NCI-H226 (cell line): ENCODE results near the gene CHST14.
A peak's percentile ranks its signal among the peaks of the same experiment; 100 is the strongest.
"Not testable (repeated sequence)": the region's sequence is repeated elsewhere in the genome, so short reads cannot be mapped to it uniquely, and the experiment has no call there.

ENCODE experiments used
- DNase-seq: peaks from one replicate; pipeline ENCODE4 v3.0.0-alpha.2; 2015

CHST14 gene

GRCh38 chr15:40441565-40442531 is 28.9 kb upstream of the CHST14 start:
- no peak for DNase-seq

GRCh38 chr15:40443255-40443654 is 27.5 kb upstream of the CHST14 start:
- no peak for DNase-seq

GRCh38 chr15:40443846-40444245 is 26.9 kb upstream of the CHST14 start:
- no peak for DNase-seq

- DNase-seq: no peak
Observed at GRCh38 chr15:40444736-40445135, 26.0 kb upstream of the CHST14 start.

- no peak for DNase-seq
Observed at GRCh38 chr15:40445421-40445922, 25.3 kb upstream of the CHST14 start.

GRCh38 chr15:40446144-40446543 is 24.6 kb upstream of the CHST14 start:
- no peak for DNase-seq

- DNase-seq: no peak
Observed at GRCh38 chr15:40448354-40448753, 22.4 kb upstream of the CHST14 start.

- peak; percentile 45 for DNase-seq
Observed at GRCh38 chr15:40449275-40449674, 21.5 kb upstream of the CHST14 start.

- DNase-seq: no peak
Observed at GRCh38 chr15:40450047-40450446, 20.7 kb upstream of the CHST14 start.

- DNase-seq: no peak
Observed at GRCh38 chr15:40451527-40452158, 19.1 kb upstream of the CHST14 start.

- DNase-seq: no peak
Observed at GRCh38 chr15:40452296-40453090, 18.3 kb upstream of the CHST14 start.

GRCh38 chr15:40453941-40454340 is 16.8 kb upstream of the CHST14 start:
- DNase-seq: not testable (repeated sequence)

- no peak for DNase-seq
Observed at GRCh38 chr15:40454904-40455391, 15.8 kb upstream of the CHST14 start.

GRCh38 chr15:40456299-40456712 is 14.5 kb upstream of the CHST14 start:
- DNase-seq: peak; percentile 30

- no peak for DNase-seq
Observed at GRCh38 chr15:40456738-40457137, 14.0 kb upstream of the CHST14 start.

GRCh38 chr15:40458495-40459371 is 12.1 kb upstream of the CHST14 start:
- no peak for DNase-seq

- DNase-seq: no peak
Observed at GRCh38 chr15:40459391-40460015, 11.3 kb upstream of the CHST14 start.

- no peak for DNase-seq
Observed at GRCh38 chr15:40460404-40460803, 10.4 kb upstream of the CHST14 start.

- no peak for DNase-seq
Observed at GRCh38 chr15:40461958-40462357, 8.8 kb upstream of the CHST14 start.

- no peak for DNase-seq
Observed at GRCh38 chr15:40463279-40463678, 7.5 kb upstream of the CHST14 start.

GRCh38 chr15:40463886-40464545 is 6.8 kb upstream of the CHST14 start:
- no peak for DNase-seq
